SKM-1 treated with dmso at 0.1 percent for 144 hours (cell line): ENCODE results near the gene CCDC194.

Source experiments
- DNase-seq: peaks from one replicate; lab custom pipeline; 2025; ENCODE audit not compliant: unreplicated experiment; lab: John Stamatoyannopoulos, UW

Gene CCDC194

GRCh38 chr19:17393914-17394313 lies at the start of gene CCDC194:
TSS of gene CCDC194 (minus strand) at chr19:17394196. CDS start at chr19:17394158, 38 bp downstream.
- no peak for DNase-seq

DNA sequence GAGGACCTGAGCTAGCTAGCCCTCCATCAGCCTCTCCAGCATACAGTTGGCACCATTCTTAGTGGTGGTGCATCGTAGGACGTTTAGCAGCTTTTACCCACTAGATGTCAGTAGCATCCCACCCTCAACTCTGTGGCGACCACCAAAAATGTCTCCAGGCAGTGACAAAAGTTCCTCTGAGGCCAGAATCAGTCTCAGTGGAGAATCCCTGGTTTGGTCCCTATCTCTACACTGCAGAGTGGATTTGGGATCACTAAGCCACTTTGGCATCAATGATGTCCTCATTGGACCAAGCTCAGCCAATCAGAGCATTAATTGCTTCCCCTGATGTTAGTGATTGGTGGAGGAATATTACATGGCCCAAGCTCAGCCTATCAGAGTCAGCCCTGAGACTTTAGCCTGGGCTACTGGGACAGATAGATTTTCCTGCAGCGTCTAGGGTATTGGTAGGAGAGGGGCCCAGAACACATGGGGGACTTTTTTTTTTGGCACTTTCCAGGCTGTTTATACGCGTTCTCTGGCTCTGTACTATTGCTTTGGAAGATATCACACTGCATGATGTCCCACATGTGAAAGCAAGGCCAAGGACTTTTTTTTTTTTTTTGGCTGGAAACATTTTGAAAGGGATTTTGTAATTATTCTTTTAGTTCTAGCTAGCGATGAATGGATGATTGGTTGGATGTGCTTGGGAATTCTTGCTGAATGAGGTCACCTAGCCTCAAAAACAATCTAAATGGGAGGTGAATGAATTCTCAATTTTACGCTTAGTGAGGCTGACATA lies 47.4 kb upstream of the CCDC194 start:
- DNase-seq = peak; percentile 26

DNA sequence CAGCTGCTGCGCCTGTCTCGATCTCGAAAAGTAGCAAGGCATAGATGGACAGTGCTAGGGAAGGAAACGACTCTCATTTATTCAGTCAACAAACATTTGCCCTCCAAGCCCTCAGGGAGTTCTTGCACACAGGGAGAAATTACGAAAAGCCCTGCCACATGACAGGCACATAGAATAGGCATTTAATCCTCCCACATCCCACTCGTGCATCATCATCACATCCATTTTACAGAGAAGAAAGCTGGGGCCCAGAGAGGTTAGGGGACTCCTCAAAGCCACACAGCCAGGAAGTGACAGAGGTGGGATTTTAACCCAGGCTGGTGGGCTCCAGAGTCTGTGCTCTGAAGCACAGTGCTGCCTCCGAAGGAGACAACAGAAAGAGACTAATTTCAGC lies 42.9 kb upstream of the CCDC194 start:
- DNase-seq = no peak

DNA sequence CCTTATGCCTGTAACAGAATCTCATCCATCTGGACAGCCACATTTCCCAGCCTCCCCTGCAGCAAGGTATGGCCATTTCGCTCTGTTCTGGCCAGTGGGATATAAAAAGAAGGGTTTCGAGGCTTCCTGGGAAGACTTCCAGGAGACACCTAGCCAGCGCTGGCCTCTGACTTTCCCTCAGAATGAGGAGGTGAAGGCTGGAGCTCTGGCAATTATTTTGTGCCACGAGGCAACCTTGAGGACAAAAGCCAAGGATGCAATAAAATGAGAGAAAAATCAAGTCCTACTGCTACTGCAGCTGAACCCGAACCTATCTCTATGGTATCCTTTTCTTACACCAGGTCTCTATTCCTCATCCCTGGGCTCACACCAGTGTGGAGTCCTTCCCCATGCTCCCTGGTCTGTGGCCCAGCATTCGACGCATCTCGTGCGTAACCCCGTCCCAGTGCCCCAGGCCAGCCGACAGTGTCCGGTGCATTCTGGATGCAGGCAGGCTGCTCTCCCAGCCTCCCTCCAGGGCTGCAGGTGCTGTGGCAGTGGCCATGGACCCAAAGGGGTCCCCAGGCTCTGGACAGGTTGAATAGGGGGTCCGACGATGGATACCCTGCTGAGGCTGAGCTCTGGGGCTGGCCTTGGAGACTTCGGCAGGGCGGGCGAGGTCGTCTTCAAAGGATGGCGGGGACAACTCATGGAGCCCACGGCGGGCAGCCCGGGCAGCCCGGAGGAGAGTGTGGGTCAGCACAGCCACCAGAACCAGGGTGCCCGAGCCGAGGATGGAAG lies 42.3 kb upstream of the CCDC194 start:
- no peak for DNase-seq

DNA sequence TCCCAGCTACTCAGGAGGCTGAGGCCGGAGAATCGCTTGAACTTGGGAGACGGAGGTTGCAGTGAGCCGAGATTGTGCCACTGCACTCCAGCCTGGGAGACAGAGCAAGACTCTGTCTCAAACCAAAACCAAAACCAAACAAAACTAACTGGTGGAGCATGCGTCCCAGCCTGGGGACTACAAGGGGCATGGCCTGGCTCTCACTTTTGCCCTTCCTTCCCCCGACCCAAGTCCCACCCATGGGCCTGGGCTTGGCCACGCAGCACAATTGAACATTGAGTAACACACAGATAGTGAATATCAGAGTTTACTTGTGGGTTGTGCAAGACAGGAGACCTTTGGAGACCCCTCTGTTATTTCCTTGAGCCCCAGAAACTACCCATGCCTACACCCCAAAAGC lies 41.2 kb upstream of the CCDC194 start:
- no peak for DNase-seq

- DNase-seq = no peak
Observed at GRCh38 chr19:17431417-17431816, 37.4 kb upstream of the CCDC194 start.

DNA sequence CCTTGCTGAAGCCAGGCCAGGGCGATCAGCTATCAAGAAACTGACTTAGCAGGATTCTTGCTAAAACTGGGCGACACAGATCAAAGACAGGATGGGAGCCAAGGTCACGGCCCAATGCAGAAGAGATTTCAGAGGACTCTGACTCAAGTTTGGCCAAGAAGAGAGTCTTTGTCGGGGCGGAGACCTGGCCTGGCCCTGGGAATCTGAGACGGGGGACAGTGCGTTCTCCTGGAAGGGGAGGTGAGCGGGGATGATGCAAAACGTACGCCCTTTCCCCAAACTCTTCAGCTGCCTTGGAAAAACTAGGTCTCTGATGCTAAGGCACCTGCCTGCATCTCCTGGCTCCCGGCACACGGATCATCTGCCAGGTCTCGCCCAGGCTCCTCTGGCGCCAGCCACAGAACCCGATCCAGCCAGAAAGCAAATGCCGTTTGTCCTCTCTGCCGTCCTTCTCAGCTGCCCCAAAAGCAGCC lies 35.7 kb upstream of the CCDC194 start:
- no peak for DNase-seq

GRCh38 chr19:17424743-17425365 lies 30.9 kb upstream of the CCDC194 start:
- no peak for DNase-seq

DNA sequence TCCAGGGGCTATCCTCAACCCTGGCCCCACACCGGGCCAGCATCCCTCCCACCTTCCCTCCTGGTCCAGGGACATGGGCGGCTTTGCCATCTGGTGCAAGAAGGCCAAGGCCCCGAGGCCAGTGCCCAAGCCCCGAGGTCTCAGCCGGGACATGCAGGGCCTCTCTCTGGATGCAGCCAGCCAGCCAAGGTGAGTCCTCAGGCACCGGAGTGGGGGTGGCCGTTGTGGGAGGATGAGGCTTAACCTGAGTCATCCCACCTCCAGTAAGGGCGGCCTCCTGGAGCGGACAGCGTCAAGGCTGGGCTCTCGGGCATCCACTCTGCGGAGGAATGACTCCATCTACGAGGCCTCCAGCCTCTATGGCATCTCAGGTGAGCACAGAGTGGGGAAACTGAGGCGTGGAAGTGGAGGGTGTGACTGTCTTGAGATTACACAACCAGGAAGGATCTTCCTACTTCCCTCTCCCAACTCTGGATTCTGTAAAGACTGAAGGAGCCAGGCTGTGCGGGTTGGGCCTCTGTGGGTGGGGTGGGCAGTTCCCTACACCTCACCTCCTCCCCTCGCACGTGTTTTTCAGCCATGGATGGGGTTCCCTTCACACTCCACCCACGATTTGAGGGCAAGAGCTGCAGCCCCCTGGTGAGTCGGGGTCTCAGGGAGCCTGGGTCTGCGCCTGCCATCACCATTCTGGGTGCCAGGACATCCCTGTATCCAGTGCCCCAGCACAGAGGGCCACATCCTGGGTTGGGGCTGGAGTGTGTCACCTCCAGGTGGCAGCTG lies 29.6 kb upstream of the CCDC194 start:
- DNase-seq = no peak

DNA sequence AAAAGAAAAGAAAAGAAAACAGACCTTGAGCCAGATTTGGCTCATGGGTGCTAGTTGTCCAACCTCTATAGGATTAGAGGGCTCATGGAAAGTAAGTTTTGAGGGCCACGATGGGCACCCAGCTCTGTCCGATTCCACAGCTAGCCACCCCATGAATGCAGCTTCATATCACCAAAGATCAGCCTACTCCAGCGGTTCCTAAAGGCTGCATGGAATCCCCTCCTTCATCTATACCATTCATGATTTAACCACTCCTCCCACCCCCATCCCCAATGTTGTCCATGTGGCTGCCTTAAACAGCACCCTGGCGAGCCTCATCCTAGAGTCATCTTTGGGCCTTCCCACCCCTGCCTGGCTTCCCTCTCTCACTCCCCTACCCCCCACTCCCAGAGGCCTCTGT lies 27.9 kb upstream of the CCDC194 start:
- no peak for DNase-seq

- no peak for DNase-seq
Observed at GRCh38 chr19:17420475-17420924, 26.5 kb upstream of the CCDC194 start.

DNA sequence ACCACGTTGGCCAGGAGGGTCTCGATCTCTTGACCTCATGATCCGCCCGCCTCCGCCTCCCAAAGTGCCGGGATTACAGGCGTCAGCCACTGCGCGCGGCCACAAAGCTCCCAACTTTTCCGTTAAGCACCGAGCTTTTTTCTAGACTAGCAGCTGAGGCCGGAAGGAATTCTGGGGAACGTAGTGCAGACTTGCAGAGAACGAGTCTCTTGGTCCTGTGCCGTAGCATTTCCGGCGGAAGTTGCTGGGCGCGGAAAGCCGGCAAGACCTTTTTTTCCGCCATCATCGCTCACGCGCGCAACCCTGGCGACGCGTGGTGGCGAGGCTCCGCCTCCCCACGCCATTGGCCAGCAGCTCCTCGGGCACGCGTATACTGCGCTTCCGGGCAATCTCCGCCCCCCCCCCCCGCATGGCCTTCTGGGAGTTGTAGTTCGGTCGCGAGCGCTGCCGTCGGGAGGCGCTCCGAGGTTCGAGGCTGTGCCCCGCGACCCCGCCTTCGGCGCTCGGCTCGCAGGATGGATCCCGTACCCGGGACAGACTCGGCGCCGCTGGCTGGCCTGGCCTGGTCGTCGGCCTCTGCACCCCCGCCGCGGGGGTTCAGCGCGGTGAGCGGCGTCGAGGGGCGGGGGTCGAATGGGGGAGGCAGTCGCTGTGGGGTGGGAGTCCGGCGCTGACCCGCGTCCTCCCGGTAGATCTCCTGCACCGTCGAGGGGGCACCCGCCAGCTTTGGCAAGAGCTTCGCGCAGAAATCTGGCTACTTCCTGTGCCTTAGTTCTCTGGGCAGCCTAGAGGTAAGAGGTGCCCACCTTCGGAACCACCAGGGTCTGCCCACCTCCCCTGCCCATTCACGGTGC lies 25.9 kb upstream of the CCDC194 start, which contains the start of gene MVB12A:
TSS of gene MVB12A (plus strand) at position 427 of the 854 bp plus-strand sequence. CDS start at position 516, 89 bp downstream.
- peak; percentile 96 for DNase-seq

- DNase-seq = no peak
Observed at GRCh38 chr19:17419154-17419620, 25.2 kb upstream of the CCDC194 start.

GRCh38 chr19:17418710-17419109 lies 24.7 kb upstream of the CCDC194 start:
- DNase-seq = no peak

- DNase-seq = no peak
Observed at GRCh38 chr19:17415121-17415520, 21.1 kb upstream of the CCDC194 start.

GRCh38 chr19:17414097-17414496 lies 20.1 kb upstream of the CCDC194 start:
- DNase-seq = no peak

DNA sequence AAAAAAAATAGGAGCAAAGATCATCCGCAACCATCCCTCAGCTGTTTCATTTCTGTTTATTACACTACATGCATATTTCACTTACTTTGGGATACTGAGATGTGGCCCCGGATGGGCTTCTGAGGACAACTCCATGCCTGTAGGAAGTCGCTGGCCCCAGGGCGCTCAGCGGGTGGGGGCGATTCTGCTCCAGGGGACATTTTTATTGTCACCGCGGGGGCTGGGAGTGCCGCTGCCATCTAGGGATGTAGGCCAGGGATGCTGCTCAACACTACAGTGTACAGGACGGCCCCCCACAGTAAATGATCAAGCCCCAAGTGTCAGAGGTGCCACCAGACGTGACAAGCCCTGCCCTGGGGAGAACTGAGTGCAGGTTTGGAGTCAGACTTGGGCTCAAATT lies 17.8 kb upstream of the CCDC194 start:
- DNase-seq = no peak

DNA sequence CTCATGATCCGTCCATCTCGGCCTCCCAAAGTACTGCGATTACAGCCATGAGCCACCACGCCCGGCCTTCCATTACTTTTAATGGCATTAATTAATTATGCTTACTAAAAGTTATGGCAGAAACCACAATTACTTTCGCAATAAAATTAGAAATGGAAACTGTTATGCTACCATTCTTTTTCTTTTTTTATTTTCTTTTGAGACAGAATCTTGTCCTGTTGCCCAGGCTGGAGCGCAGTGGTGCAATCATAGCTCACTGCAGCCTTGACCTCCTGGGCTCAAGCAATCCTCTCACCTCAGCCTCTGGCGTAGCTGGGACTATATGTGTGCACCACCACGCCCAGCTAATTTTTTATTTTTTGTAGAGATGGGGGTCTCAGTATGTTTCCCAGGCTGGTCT lies 16.0 kb upstream of the CCDC194 start:
- DNase-seq = no peak

DNA sequence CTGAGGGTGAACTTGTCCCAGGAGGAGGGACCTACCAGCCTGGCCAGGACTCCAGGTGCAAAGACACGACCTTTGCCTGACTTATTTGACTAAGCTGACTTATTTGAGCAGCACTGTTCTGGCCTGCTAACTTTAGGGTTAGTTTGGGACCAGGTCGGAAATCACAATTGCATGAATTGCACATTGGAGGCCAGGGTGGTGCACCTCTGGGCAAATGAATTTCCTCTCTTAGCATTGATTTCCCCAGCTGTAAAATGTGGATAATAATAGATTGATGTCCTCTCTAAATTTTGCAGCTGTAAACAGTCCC lies 12.8 kb upstream of the CCDC194 start:
- DNase-seq = no peak
